ENCODE results near the gene MTREX.

MTREX gene

GRCh38 chr5:55467862-55468551 lies 160.2 kb downstream of the MTREX start:
- H3K36me3 ChIP-seq (ENCODE audit: control insufficient read depth, insufficient read depth, low read length), result no peaks in the 10 kb centered on the region
- H3K27me3 ChIP-seq (ENCODE audit: control insufficient read depth, insufficient read depth, low read length), result no peaks in the 10 kb centered on the region
- no peak overlapping the region for H3K9ac ChIP-seq (ENCODE audit: low read length)
- no peak overlapping the region for H3K4me3 ChIP-seq (ENCODE audit: low read length)
- H3K9me3 ChIP-seq (ENCODE audit: control insufficient read depth, low read length), result no peaks in the 10 kb centered on the region
- peaks cover 13% of the 10 kb centered on the region for H3K4me1 ChIP-seq (ENCODE audit: control insufficient read depth, insufficient read depth, low read length)

DNA sequence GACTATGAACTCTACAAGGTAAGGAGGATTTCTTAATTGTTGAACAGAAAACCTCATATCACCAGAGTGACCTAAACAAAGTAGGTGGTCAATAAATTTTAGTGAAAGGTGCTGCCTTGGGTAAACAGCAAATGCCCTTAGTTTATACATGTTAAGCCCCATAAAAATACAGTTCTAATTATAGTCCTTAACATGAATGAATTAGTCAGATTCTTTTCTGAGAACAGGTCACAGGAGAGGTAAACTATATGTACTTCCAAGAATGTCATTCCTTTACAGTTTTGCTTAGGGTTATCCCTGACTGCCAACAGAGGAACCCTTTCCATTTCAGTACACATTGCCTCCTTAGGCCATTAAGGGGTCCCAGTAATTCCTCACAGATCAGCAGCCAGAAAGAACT lies 162.1 kb downstream of the MTREX start:
- Histone ChIP-seq H3K4me3 (ENCODE audit: low read length) (no peak overlapping the region), H3K4me1 (ENCODE audit: control insufficient read depth, insufficient read depth, low read length) (peaks cover 13% of the 10 kb centered on the region), H3K36me3 (ENCODE audit: control insufficient read depth, insufficient read depth, low read length) (no peaks in the 10 kb centered on the region), H3K9me3 (ENCODE audit: control insufficient read depth, low read length) (no peaks in the 10 kb centered on the region), H3K9ac (ENCODE audit: low read length) (no peak overlapping the region), H3K27me3 (ENCODE audit: control insufficient read depth, insufficient read depth, low read length) (no peaks in the 10 kb centered on the region)

GRCh38 chr5:55470282-55470681 lies 162.5 kb downstream of the MTREX start:
- Histone ChIP-seq H3K9ac (ENCODE audit: low read length) (no peak overlapping the region), H3K4me3 (ENCODE audit: low read length) (no peak overlapping the region), H3K36me3 (ENCODE audit: control insufficient read depth, insufficient read depth, low read length) (no peaks in the 10 kb centered on the region), H3K9me3 (ENCODE audit: control insufficient read depth, low read length) (no peaks in the 10 kb centered on the region), H3K27me3 (ENCODE audit: control insufficient read depth, insufficient read depth, low read length) (no peaks in the 10 kb centered on the region), H3K4me1 (ENCODE audit: control insufficient read depth, insufficient read depth, low read length) (peaks cover 13% of the 10 kb centered on the region)

DNA sequence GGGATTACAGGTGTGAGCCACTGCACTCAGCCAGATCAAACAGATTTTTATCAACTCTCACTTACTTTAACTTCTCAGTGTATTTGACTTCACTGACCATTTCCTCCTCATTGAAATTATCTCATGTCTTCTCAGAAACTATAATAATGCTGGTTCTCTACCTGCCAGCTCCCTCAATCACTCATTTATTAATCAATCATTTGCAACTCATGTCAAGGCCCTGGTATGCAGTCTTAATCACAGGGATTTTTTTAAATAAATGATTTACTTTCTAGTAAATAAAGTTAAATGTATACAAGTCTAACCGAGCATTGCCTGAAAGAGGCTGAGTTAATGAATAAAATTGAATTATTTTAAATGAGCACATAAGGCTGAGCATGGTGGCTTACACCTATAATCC lies 163.7 kb downstream of the MTREX start:
- no peaks in the 10 kb centered on the region for H3K9me3 ChIP-seq (ENCODE audit: control insufficient read depth, low read length)
- H3K36me3 ChIP-seq (ENCODE audit: control insufficient read depth, insufficient read depth, low read length), result no peaks in the 10 kb centered on the region
- no peaks in the 10 kb centered on the region for H3K27me3 ChIP-seq (ENCODE audit: control insufficient read depth, insufficient read depth, low read length)
- H3K4me1 ChIP-seq (ENCODE audit: control insufficient read depth, insufficient read depth, low read length), result peaks cover 13% of the 10 kb centered on the region
- H3K4me3 ChIP-seq (ENCODE audit: low read length), result no peak overlapping the region
- no peak overlapping the region for H3K9ac ChIP-seq (ENCODE audit: low read length)

- H3K4me3 ChIP-seq (ENCODE audit: low read length), result no peak overlapping the region
- H3K9ac ChIP-seq (ENCODE audit: low read length), result no peak overlapping the region
- peaks cover 12% of the 10 kb centered on the region for H3K4me1 ChIP-seq (ENCODE audit: control insufficient read depth, insufficient read depth, low read length)
- H3K27me3 ChIP-seq (ENCODE audit: control insufficient read depth, insufficient read depth, low read length), result no peaks in the 10 kb centered on the region
- H3K36me3 ChIP-seq (ENCODE audit: control insufficient read depth, insufficient read depth, low read length), result no peaks in the 10 kb centered on the region
- H3K9me3 ChIP-seq (ENCODE audit: control insufficient read depth, low read length), result no peaks in the 10 kb centered on the region
Measured at GRCh38 chr5:55472642-55473041, 164.9 kb downstream of the MTREX start.

Measured in mucosa of stomach (tissue), 1 donor.